KMS-11 (cell line): ENCODE measurements around the gene KLK1.

Source experiments
- H2AFZ ChIP-seq: fragments of 200-600 bp; sonication (generic); 2 replicates; pipeline ENCODE4 v1.6.1; 2016; ENCODE audit warnings: antibody characterized with exemption, mixed run types, low read depth
- H3K27ac ChIP-seq: fragments of 200-600 bp; sonication (generic); 2 replicates; pipeline ENCODE4 v1.6.1; 2016; ENCODE audit warnings: mild to moderate bottlenecking, mixed run types
- H3K27me3 ChIP-seq: fragments of 200-600 bp; sonication (generic); 2 replicates; pipeline ENCODE4 v1.6.1; 2017; ENCODE audit warnings: mild to moderate bottlenecking, low read depth, mixed run types, moderate library complexity; ENCODE audit not compliant: insufficient read depth
- H3K36me3 ChIP-seq: fragments of 200-600 bp; sonication (generic); 2 replicates; pipeline ENCODE4 v1.6.1; 2017; ENCODE audit warnings: mild to moderate bottlenecking, mixed run types; ENCODE audit not compliant: insufficient read depth
- H3K4me1 ChIP-seq: fragments of 200-600 bp; sonication (generic); 2 replicates; pipeline ENCODE4 v1.6.1; 2016; ENCODE audit warnings: mild to moderate bottlenecking, low read depth, mixed run types; ENCODE audit not compliant: poor library complexity, severe bottlenecking
- H3K4me2 ChIP-seq: fragments of 200-600 bp; sonication (generic); 2 replicates; pipeline ENCODE4 v1.7.0; 2016; ENCODE audit warnings: mild to moderate bottlenecking, mixed run types
- H3K4me3 ChIP-seq: fragments of 200-600 bp; sonication (generic); IDR thresholded peaks from 2 replicates; pipeline ENCODE4 v1.6.1; 2017; ENCODE audit warnings: low read depth, low read length, mixed read lengths; ENCODE audit not compliant: insufficient read depth
- H3K79me2 ChIP-seq: fragments of 200-600 bp; sonication (generic); 2 replicates; pipeline ENCODE4 v1.6.1; 2016; ENCODE audit warnings: low read depth, mixed run types; ENCODE audit not compliant: insufficient read depth
- H3K9ac ChIP-seq: fragments of 200-600 bp; sonication (generic); 2 replicates; pipeline ENCODE4 v1.6.1; 2016; ENCODE audit warnings: mild to moderate bottlenecking, mixed run types
- H4K20me1 ChIP-seq: fragments of 200-600 bp; sonication (generic); 2 replicates; pipeline ENCODE4 v1.6.1; 2016; ENCODE audit warnings: mild to moderate bottlenecking, mixed run types; ENCODE audit not compliant: insufficient read depth
- CTCF ChIP-seq: fragments of 200-600 bp; sonication (generic); conservative IDR thresholded peaks from 2 replicates; pipeline ENCODE4 v1.6.1; 2017; ENCODE audit warnings: low read depth, mild to moderate bottlenecking, antibody characterized with exemption, low read length, moderate library complexity, mixed read lengths

The KLK1 gene

GRCh38 chr19:50792272-50793250 lies 31.0 kb downstream of the KLK1 start:
- Histone ChIP-seq H4K20me1 (peaks cover 7% of the 10 kb centered on the region; the same call in 1 of the 2 replicates), H2AFZ (no peak overlapping the region), H3K27ac (no peak overlapping the region), H3K4me1 (peaks cover 34% of the 10 kb centered on the region), H3K9ac (no peak overlapping the region), H3K36me3 (no peaks in the 10 kb centered on the region), H3K4me3 (no peak overlapping the region), H3K27me3 (no peaks in the 10 kb centered on the region; the same call in 1 of the 2 replicates), H3K79me2 (no peaks in the 10 kb centered on the region), H3K4me2 (no peak overlapping the region)
- no peak for TF ChIP-seq CTCF

GRCh38 chr19:50791594-50792271 lies 31.9 kb downstream of the KLK1 start:
- Histone ChIP-seq H3K4me3 (no peak overlapping the region), H2AFZ (no peak overlapping the region), H4K20me1 (peaks cover 6% of the 10 kb centered on the region; the same call in 1 of the 2 replicates), H3K36me3 (no peaks in the 10 kb centered on the region), H3K4me1 (peaks cover 28% of the 10 kb centered on the region), H3K4me2 (no peak overlapping the region), H3K79me2 (no peaks in the 10 kb centered on the region), H3K27me3 (no peaks in the 10 kb centered on the region; the same call in 1 of the 2 replicates), H3K9ac (no peak overlapping the region), H3K27ac (no peak overlapping the region)
- TF ChIP-seq CTCF: no peak

GRCh38 chr19:50790922-50791467 lies 32.6 kb downstream of the KLK1 start:
- no peaks in the 10 kb centered on the region; the same call in 1 of the 2 replicates for H3K27me3 ChIP-seq
- no peak overlapping the region for H3K9ac ChIP-seq
- H4K20me1 ChIP-seq: no peaks in the 10 kb centered on the region

More at GRCh38 chr19:50790922-50791467, 32.6 kb downstream of the KLK1 start:
- Histone ChIP-seq H3K36me3 (no peaks in the 10 kb centered on the region), H3K79me2 (no peaks in the 10 kb centered on the region), H3K4me2 (no peak overlapping the region), H3K4me1 (peaks cover 22% of the 10 kb centered on the region), H2AFZ (no peak overlapping the region), H3K27ac (no peak overlapping the region), H3K4me3 (no peak overlapping the region)
- no peak for TF ChIP-seq CTCF
